ENCODE results near the gene KDM4B. TPM values are rescaled to one million over a fixed set of nuclear protein-coding genes. Genes with fewer than 3 reads are reported as not detected.

Gene KDM4B
- total RNA-seq, 1 experiment from 2014 or later: 35.9 TPM

- TF ChIP-seq REST (IDR thresholded peaks at IDR 0.05; ENCODE audit: low read depth): no peak
Measured at GRCh38 chr19:5040544-5041167, 71.7 kb downstream of the KDM4B start (continued).

- Histone ChIP-seq H2AFZ (ENCODE audit: low read depth, low read length, poor library complexity, severe bottlenecking) (no peak overlapping the region), H3K4me2 (ENCODE audit: low read length) (no peak overlapping the region), H3K9ac (ENCODE audit: low read length) (no peak overlapping the region), H3K27ac (ENCODE audit: low read depth, low read length) (no peak overlapping the region), H3K27me3 (ENCODE audit: insufficient read depth, low read length) (no peaks in the 10 kb centered on the region), H3K4me3 (replicated peaks in 1 of 2; ENCODE audit: low read depth in 1 of 2, low read length in 2 of 2) (no peak overlapping the region), H3K36me3 (ENCODE audit: control insufficient read depth in 1 of 2, insufficient read depth in 2 of 2, low read length in 2 of 2) (peaks cover 3 to 6% of the 10 kb centered on the region in 2 experiments; a peak in 3 of 4 replicates), H4K20me1 (ENCODE audit: insufficient read depth) (no peaks in the 10 kb centered on the region), H3K9me2 (ENCODE audit: insufficient read depth) (no peaks in the 10 kb centered on the region), H3K79me2 (ENCODE audit: insufficient read depth, low read length) (no peaks in the 10 kb centered on the region), H3K4me1 (ENCODE audit: control insufficient read depth in 1 of 2, insufficient read depth in 2 of 2, low read length in 2 of 2) (peaks cover 2 to 22% of the 10 kb centered on the region in 2 experiments), H3K9me3 (ENCODE audit: control insufficient read depth in 1 of 2, insufficient read depth in 1 of 2, low read depth in 1 of 2, low read length in 2 of 2) (no peaks in the 10 kb centered on the region)
- ATAC-seq (no peak), DNase-seq (ENCODE audit: low read depth, low spot score) (no peak)
- POLR2A ChIA-PET: no interaction called here
- intact Hi-C loops (cut with micrococcal nuclease): no loop called here
- CTCF ChIA-PET: no interaction called here
- RAD21 ChIA-PET (ENCODE audit: low non-redundant PET in 1 of 2, low total read pairs in 2 of 2, uncharacterized antibody in 2 of 2, unreplicated experiment in 2 of 2): no interaction called here
- no TSS peak for BruUV-seq (replicated peaks)
- TF ChIP-seq MAX (IDR thresholded peaks at IDR 0.05) (no peak), FOSL1 (IDR thresholded peaks at IDR 0.05; ENCODE audit: low read depth) (no peak), POLR2AphosphoS5 (IDR thresholded peaks at IDR 0.05; ENCODE audit: low read depth, low read length) (no peak), EGR1 (IDR thresholded peaks at IDR 0.05; ENCODE audit: low read depth) (no peak), RAD21 (IDR thresholded peaks at IDR 0.05; ENCODE audit: low read depth) (no peak), YY1 (IDR thresholded peaks at IDR 0.05; ENCODE audit: extremely low read depth, insufficient replicate concordance, low read depth, low read length) (no peak), TCF7L2 (IDR thresholded peaks at IDR 0.05; ENCODE audit: borderline replicate concordance, extremely low read depth, insufficient read depth, insufficient read length) (no peak), REST (IDR thresholded peaks at IDR 0.05; ENCODE audit: low read depth) (no peak), ELF1 (IDR thresholded peaks at IDR 0.05; ENCODE audit: borderline replicate concordance, low read depth) (no peak), CBX3 (IDR thresholded peaks at IDR 0.05; ENCODE audit: low read depth) (no peak), SRF (IDR thresholded peaks at IDR 0.05; ENCODE audit: low read depth) (no peak), JUND (IDR thresholded peaks at IDR 0.05) (no peak), SIN3A (IDR thresholded peaks at IDR 0.05; ENCODE audit: low read depth) (no peak), POLR2A (IDR thresholded peaks at IDR 0.05; ENCODE audit: borderline replicate concordance, extremely low read depth, insufficient read depth, insufficient read length) (no peak), ZFX (IDR thresholded peaks at IDR 0.05) (no peak)
Measured at GRCh38 chr19:5041168-5041912, 72.4 kb downstream of the KDM4B start.

Data from HCT116 (cell line).